Choroid plexus epithelial cell (primary cell): Measurements from ENCODE around the gene NRAP.

Experiments used
- DNase-seq: peaks from one replicate; pipeline ENCODE4 v3.0.0-alpha.2; 2010; ENCODE audit warnings: low read depth
- H3K4me3 ChIP-seq: 2 replicates; pipeline ENCODE4 v1.5.1; 2011; ENCODE audit warnings: low read depth, mild to moderate bottlenecking, control low read depth, low read length, moderate library complexity
- CTCF ChIP-seq: conservative IDR thresholded peaks from 2 replicates; pipeline ENCODE4 v1.5.1; 2011; ENCODE audit warnings: low read depth, mild to moderate bottlenecking, control low read depth, inconsistent platforms, low read length, moderate library complexity

NRAP gene

GRCh38 chr10:113650172-113650571 lies 13.7 kb downstream of the NRAP start:
- H3K4me3 ChIP-seq, result no peak overlapping the region
- no peak for TF ChIP-seq CTCF
- DNase-seq, result no peak

- DNase-seq, result peak; percentile 13
- no peak for TF ChIP-seq CTCF
- no peak overlapping the region for H3K4me3 ChIP-seq
These were observed 15.4 kb downstream of the NRAP start for GRCh38 chr10:113648478-113648877.

- TF ChIP-seq CTCF, result no peak
- DNase-seq, result no peak
- no peak overlapping the region for H3K4me3 ChIP-seq
These were observed 16.0 kb downstream of the NRAP start for GRCh38 chr10:113647812-113648211.

GRCh38 chr10:113646336-113647201 lies 17.3 kb downstream of the NRAP start:
- DNase-seq, result no peak
- H3K4me3 ChIP-seq, result no peak overlapping the region
- no peak for TF ChIP-seq CTCF

GRCh38 chr10:113644185-113645120 lies 19.4 kb downstream of the NRAP start:
- TF ChIP-seq CTCF, result no peak
- no peak overlapping the region for H3K4me3 ChIP-seq
- DNase-seq, result peak; percentile 75

- DNase-seq, result no peak
- no peak overlapping the region for H3K4me3 ChIP-seq
- TF ChIP-seq CTCF, result no peak
These were observed 20.7 kb downstream of the NRAP start for GRCh38 chr10:113643183-113643582.
